Measurements from ENCODE around the gene FAM135A.
"Not testable (repeated sequence)": the region's sequence is repeated elsewhere in the genome, so short reads cannot be mapped to it uniquely, and the experiment has no call there.

The FAM135A gene

GRCh38 chr6:70456735-70457134, 43.4 kb downstream of the FAM135A start:
- FAIRE-seq (peak; percentile 39), DNase-seq (ENCODE audit: insufficient read length, low spot score) (no peak)

DNA sequence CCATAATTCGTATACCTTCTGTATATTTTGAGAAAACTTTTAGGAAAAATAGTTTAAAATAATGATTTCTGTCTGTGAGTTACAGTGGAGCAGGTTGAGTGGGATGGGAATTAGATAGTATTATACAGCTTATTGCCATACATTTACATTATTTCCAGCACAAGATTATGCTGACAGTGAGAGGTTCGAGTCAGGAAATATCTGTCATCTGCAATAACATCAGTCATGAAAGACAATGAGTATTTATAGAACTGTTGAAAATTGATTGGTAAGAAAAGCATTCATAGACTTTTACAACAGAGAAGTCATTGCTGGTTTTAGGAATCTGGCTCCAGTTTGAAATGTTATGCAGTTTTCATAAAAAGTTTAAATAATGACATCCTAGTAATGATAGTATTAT, 45.9 kb downstream of the FAM135A start:
- FAIRE-seq: no peak

DNA sequence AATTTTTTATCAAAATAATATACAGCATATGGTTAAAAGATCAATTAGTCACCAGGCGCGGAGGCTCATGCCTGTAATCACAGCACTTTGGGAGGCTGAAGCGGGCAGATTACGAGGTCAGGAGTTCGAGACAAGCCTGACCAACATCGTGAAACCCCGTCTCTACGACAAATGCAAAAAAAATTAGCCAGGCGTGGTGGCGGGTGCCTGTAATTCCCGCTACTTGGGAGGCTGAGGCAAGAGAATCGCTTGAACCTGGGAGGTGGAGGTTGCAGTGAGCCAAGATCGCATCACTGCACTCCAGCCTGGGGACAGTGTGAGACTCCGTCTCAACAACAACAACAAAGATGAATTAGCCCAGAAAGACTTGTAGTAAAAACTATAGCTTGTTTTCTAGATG, 46.4 kb downstream of the FAM135A start:
- not testable (repeated sequence) for DNase-seq (ENCODE audit: insufficient read length, low spot score); FAIRE-seq

More for the DNA sequence above, 45.9 kb downstream of the FAM135A start:
- DNase-seq (ENCODE audit: insufficient read length, low spot score): no peak

DNA sequence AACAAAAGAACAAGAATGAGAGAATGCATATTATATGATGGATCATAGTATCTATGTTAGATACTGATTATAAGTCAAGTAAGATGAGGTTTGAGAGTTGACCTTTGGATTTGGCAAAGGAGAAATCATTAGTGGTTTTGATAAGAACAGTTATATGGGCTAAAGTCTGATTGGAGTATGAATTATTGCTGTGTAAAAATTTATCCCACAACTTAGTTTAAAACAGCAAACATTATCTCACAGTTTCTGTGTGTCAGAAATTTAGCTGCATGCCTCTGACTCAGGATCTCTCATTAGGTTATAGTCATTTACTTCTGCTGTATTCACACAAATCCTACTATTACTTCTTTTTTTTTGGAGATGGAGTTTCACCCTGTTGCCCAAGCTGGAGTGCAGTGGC, 56.7 kb downstream of the FAM135A start:
- no peak for FAIRE-seq
- no peak for DNase-seq (ENCODE audit: insufficient read length, low spot score)

DNA sequence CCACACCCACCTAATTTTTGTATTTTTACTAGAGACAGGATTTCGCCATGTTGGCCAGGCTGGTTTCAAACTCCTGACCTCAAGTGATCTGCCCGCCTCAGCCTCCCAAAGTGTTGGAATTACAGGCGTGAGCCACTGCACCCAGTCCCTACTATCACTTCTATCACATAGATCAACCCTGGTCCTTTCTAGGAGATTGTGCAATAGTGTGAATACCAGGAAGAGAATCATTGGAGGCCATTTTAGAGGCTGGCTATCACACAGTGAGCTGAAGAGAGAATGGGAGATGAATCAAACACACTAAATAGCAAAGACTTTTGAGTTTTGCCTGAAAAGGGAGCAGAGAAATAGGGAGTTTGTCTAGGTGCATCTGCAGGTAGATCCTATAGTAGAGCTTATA, 57.2 kb downstream of the FAM135A start:
- FAIRE-seq; DNase-seq (ENCODE audit: insufficient read length, low spot score): not testable (repeated sequence)

GRCh38 chr6:70474751-70475150, 61.4 kb downstream of the FAM135A start:
- DNase-seq (ENCODE audit: insufficient read length, low spot score): no peak
- no peak for FAIRE-seq

DNA sequence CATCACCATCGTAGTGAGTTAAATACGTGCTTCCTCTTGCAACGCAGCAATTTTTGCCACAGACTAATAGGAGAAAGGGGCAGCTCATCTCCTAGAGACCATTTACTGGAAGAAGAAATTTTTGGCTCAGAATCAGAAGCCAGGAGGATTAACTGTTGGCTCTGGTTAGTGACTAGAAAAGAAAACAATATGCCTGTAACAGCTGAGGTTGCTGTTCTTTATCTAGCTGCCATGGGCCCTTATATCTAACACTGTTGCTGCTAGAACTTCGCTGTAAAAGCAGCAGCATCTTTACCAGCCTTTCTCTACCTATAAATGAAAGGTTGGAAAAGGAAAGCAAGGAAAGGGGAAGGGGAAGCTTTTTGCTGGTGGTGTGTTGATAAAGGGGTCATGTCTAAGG, 65.9 kb downstream of the FAM135A start:
- FAIRE-seq: no peak
- no peak for DNase-seq (ENCODE audit: insufficient read length, low spot score)

- not testable (repeated sequence) for FAIRE-seq; DNase-seq (ENCODE audit: insufficient read length, low spot score)
Measured at GRCh38 chr6:70486638-70487037, 73.3 kb downstream of the FAM135A start.

- DNase-seq (ENCODE audit: insufficient read length, low spot score): no peak
- FAIRE-seq: no peak
Measured at GRCh38 chr6:70489364-70489763, 76.1 kb downstream of the FAM135A start.

DNA sequence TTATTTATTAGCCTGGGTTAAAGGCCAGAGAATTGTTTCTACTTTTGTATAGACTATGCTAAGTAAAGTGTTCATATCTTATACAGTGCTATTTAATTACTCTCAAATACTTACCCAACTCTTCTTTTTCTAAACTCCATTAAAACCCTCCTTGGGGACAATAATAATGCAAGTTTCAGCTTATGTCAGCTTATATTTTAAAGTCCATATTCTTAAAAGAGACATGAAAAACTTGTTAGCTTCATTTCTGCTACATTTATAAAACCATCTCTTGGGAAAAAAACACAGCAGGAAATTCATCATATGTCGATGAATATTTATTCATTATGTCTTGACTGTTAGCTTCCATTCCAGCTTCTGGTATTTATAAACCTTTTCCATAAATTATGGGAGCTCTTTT, 81.5 kb downstream of the FAM135A start:
- FAIRE-seq (peak; percentile 76), DNase-seq (ENCODE audit: insufficient read length, low spot score) (no peak)

DNA sequence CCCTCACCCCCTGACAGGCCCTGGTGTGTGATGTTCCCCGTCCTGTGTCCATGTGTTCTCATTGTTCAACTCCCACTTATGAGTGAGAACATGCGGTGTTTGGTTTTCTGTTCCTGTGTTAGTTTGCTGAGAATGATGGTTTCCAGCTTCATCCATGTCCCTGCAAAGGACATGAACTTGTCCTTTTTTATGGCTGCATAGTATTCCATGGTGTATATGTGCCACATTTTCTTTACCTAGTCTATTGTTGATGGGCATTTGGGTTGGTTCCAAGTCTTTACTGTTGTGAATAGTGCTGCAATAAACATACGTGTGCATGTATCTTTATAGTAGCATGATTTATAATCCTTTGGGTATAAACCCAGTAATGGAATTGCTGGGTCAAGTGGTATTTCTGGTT, 82.5 kb downstream of the FAM135A start:
- not testable (repeated sequence) for FAIRE-seq; DNase-seq (ENCODE audit: insufficient read length, low spot score)

GRCh38 chr6:70502484-70502883, 89.2 kb downstream of the FAM135A start:
- FAIRE-seq (no peak), DNase-seq (ENCODE audit: insufficient read length, low spot score) (no peak)

DNA sequence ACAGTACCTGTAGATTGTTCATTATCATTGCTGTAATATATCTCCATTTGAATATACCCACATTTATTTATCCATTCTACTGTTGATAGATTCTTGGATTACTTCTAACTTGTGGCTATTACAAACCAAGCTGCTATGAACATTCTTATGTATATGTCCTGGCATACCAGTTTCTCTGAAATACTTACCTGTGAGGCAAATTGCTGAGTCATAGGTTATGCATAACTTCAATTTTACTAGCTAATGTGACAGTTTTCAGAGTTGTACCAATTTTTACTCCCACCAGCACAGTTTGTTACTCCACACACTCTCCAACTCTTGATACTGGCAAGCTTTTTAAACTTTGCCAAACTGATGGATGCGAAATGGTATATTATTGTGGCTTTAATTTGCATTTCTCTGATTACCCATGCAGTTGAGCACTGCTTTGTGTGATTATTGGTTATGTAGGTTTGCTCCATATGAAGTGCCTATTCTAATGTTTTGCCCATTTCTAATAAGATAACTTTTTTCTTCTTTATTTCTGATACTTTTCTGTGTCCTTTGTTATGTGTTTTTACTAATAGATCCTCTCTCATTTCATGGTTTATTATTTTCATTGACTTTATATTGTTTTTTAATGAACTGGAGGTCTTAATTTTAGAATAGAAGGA, 90.6 kb downstream of the FAM135A start:
- FAIRE-seq: peak; percentile 33
- no peak for DNase-seq (ENCODE audit: insufficient read length, low spot score)

DNA sequence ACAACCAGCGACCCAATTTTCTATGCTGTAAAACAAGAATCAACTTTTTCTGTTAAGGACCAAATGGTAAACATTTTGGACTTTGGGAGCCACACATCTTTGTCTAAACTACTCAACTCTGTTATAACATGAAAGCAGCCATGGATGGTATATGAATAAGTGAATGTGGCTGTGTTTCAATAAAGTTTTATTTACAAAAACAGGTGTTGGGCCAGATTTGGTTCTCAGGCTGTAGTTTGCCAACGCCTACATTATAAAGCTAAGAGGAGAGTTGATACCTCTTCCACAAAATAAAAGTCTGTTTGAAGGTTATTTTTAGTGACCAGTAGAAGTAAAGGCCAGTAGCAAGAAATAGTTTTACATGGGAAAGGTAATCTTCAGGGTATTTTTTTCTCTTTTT, 93.0 kb downstream of the FAM135A start:
- no peak for FAIRE-seq
- no peak for DNase-seq (ENCODE audit: insufficient read length, low spot score)

DNA sequence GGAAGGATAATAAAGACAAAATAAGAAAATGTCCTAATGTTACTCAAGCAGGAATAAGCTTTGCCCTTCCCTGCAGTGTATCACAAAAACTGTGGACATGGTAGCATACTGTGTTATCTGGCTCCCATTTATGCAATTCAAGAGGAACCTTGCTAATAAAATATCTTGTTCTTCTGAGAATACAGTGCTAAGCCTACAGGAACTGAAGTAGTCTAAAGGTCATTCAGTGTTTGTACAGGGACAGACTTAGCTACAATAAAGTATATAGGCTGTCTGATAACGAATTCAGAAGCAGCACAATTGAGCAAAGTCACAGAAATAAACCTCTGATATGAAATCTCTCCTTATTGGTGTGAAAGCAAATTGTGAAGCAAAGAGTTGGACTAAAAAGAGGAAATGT, 93.9 kb downstream of the FAM135A start:
- FAIRE-seq: no peak
- no peak for DNase-seq (ENCODE audit: insufficient read length, low spot score)

DNA sequence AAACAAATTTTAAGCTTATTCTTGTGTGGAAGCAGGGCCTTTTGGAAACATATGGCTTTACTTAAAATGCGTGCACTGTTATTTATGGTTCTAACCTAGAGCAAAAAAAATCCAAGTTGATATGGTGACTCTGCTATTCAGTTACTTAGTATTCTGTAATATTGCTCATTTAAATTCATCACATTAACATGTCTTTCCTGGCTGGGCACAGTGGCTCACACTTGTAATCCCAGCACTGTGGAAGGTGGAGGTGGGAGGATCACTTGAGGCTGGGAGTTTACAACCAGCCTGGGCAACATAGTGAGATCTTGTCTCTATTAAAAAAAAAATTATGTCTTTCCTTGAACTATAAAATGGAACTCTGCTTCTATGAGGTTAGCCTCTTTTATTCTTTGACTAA, 95.6 kb downstream of the FAM135A start:
- DNase-seq (ENCODE audit: insufficient read length, low spot score): no peak
- FAIRE-seq: no peak

DNA sequence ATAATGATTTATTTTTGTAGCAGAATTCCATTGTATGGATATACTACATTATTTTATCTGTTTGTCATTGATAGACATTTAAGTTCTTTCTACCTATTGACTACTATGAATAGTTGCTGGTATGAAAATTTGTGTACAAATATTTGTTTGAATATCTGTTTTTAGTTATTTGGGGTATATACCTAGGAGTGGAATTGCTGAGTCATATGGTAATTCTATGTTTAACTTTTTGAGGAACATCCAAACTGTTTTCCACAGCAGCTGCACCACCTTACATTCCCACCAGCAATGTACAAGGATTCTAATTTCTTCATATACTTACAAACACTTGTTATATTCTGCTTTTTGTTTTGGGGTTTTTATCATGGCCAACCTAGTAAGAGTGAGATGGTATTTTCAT, 97.3 kb downstream of the FAM135A start:
- FAIRE-seq (peak; percentile 11), DNase-seq (ENCODE audit: insufficient read length, low spot score) (no peak)

DNA sequence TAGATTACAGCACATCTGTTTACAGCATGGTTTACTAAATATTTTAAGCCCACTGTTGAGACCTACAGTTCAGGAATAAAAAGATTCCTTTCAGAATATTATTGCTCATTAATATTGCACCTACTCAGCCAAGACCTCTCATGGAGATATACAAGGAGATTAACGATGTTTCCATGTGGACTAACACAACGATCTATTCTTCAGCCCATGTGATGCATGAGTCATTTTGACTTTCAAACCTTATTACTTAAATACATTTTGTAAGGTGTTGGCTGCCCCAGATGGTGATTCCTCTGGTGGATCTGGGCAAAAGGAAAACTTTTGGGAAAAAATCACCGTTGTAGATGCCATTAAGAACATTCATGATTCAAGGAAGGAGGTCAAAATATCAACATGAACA, 105.4 kb downstream of the FAM135A start:
- DNase-seq (ENCODE audit: insufficient read length, low spot score) (no peak), FAIRE-seq (no peak)

DNA sequence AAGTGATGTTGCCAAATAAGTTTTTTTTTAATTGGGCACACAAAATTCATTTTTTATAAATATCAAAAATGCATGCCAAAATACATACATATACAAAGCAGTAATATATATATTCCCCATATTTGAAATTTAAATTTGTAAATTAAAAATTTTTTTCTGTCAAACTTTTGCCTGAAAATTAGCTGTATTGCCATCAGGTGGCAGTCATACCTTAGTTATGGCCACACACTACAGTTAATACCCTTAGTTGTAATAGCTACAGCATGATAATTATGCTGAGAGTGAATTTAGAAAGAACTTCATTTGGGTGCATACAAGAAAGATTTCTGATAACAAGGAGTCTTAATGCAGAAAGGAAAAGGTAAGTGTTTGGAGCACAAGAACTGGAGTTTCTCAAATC, 107.3 kb downstream of the FAM135A start:
- FAIRE-seq (no peak), DNase-seq (ENCODE audit: insufficient read length, low spot score) (no peak)

DNA sequence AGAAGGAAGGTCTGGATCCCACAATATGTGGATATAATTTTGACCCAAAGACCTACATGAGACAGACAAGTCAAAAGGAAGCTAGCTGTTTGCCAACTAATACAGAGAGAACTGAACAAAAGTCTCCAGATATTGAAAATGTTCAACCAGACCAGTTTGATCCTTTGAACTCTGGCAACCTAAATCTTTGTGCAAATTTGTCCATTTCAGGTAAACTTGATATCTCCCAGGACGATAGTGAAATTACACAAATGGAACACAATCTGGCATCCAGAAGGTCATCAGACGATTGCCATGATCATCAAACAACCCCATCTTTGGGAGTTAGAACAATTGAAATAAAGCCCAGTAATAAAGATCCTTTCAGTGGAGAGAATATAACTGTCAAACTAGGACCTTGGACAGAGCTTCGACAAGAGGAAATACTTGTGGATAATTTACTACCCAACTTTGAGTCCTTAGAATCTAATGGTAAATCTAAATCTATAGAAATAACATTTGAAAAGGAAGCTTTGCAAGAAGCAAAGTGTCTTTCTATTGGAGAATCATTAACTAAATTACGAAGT, 111.5 kb downstream of the FAM135A start:
- DNase-seq (ENCODE audit: insufficient read length, low spot score): no peak
- FAIRE-seq: no peak

GRCh38 chr6:70527071-70527737, 113.9 kb downstream of the FAM135A start:
- DNase-seq (ENCODE audit: insufficient read length, low spot score) (no peak), FAIRE-seq (no peak)

DNA sequence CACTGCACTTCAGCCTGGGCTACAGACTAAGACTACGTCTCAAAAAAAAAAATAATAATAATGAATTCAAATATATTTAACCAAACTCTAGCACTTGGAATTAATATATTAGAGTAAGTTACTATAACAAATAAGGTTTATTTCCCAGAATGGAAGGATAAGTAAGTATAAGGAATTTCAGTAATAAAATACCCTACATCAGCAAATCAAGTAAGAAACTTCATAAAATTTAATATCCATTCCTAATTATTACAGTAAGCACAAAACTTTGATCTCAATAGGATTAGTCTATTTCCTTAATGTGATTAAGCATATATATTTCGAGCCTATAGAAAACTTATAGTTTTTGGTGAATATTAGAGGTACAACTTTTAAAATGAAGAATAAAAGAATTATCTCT, 116.7 kb downstream of the FAM135A start:
- DNase-seq (ENCODE audit: insufficient read length, low spot score) (no peak), FAIRE-seq (no peak)

Measured in GM19239 (cell line).